ENCODE measurements around the gene FBXL17. TPM values are rescaled to one million over a fixed set of nuclear protein-coding genes. Genes with fewer than 3 reads are reported as not detected.

FBXL17 gene
- total and polyA plus RNA-seq, 2 of the 13 experiments (the other 11 are each of a cell fraction or from before 2014, with no cell fraction given), result 3.0 to 7.9 TPM

- WGBS (ENCODE audit: low lambda C conversion rate), result 10% methylated on average over 4 of the region's 4 CpGs
These were observed 568.3 kb downstream of the FBXL17 start for GRCh38 chr5:107813559-107813958.

More at GRCh38 chr5:107813559-107813958, 568.3 kb downstream of the FBXL17 start:
- in situ Hi-C loops (cut with HindIII; ENCODE audit: extremely low pct_ligation_motif_present, low pct_unique_long_range_greater_than_20kb) (no loop called here), intact Hi-C loops (cut with micrococcal nuclease; ENCODE audit: unreplicated experiment) (no loop called here)
- FAIRE-seq (no peak), ATAC-seq (no peak), DNase-seq (ENCODE audit: low spot score) (no peak)
- ChIA-PET POLR2A (no interaction called here), CTCF (ENCODE audit: low intra/inter-chr PET ratio, low total read pairs) (no interaction called here)
- no peaks in the 10 kb centered on the region for H3K9me3 ChIP-seq (ENCODE audit: low read length)
- no peaks in the 10 kb centered on the region for H3K79me2 ChIP-seq (ENCODE audit: insufficient read depth, low read length)
- no peak overlapping the region for H3K9ac ChIP-seq (ENCODE audit: insufficient read depth, low read depth, low read length)
- H3K27ac ChIP-seq (ENCODE audit: extremely low read length, insufficient read depth, low read length), result no peak overlapping the region
- H3K27me3 ChIP-seq (ENCODE audit: control insufficient read depth in 1 of 2, insufficient read depth in 2 of 2, low read length in 2 of 2), result peaks cover 0 to 1% of the 10 kb centered on the region in 2 experiments; a peak in 2 of 5 replicates
- TF ChIP-seq, protein P1, sequence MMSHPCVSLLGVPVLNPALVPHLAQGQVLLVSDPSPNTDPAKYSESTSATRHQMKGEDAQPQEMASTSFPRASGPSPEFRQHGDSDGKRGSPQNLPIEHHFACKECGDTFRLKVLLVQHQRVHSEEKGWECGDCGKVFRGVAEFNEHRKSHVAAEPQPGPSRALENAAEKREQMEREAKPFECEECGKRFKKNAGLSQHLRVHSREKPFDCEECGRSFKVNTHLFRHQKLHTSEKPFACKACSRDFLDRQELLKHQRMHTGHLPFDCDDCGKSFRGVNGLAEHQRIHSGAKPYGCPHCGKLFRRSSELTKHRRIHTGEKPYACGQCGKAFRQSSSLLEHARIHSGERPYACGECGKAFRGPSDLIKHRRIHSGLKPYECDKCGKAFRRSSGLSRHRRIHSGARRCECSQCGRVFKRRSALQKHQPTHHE (CRISPR knock-in tag; IDR thresholded peaks at IDR 0.05; ENCODE audit: borderline replicate concordance), result no peak
- TF ChIP-seq ETS1 (CRISPR knock-in tag; IDR thresholded peaks at IDR 0.05) (no peak), ELF3 (CRISPR knock-in tag; IDR thresholded peaks at IDR 0.05) (no peak), MAZ (IDR thresholded peaks at IDR 0.05; ENCODE audit: borderline replicate concordance, low read depth, low read length) (no peak), MAZ (CRISPR knock-in tag; IDR thresholded peaks at IDR 0.05; ENCODE audit: low read depth) (no peak), ZNF792 (CRISPR knock-in tag; IDR thresholded peaks at IDR 0.05) (no peak), HDAC1 (CRISPR knock-in tag; IDR thresholded peaks at IDR 0.05) (no peak), RFX3 (CRISPR knock-in tag; IDR thresholded peaks at IDR 0.05) (no peak), GTF3A (CRISPR knock-in tag; conservative IDR thresholded peaks at IDR 0.05) (no peak)
- H3K4me3 ChIP-seq (replicated peaks in 1 of 3; ENCODE audit: insufficient read depth in 1 of 3, low read depth in 2 of 3, low read length in 3 of 3), result no peak overlapping the region
- no peaks in the 10 kb centered on the region for H3K36me3 ChIP-seq (replicated peaks in 1 of 2; ENCODE audit: control insufficient read depth in 1 of 2, insufficient read depth in 2 of 2, low read length in 2 of 2)
- no peaks in the 10 kb centered on the region for H4K20me1 ChIP-seq (ENCODE audit: insufficient read depth, low read length)
- BruUV-seq (replicated peaks), result no TSS peak
- no peak overlapping the region for H3K4me2 ChIP-seq (ENCODE audit: low read depth, low read length)
- no peak overlapping the region for H2AFZ ChIP-seq (ENCODE audit: low read length)
- no peaks in the 10 kb centered on the region for H3K4me1 ChIP-seq (ENCODE audit: insufficient read depth, low read length)
